Fibroblast of lung (primary cell): ENCODE results near the gene SPON1. TPM values are rescaled to one million over a fixed set of nuclear protein-coding genes. Genes with fewer than 3 reads are reported as not detected.

ENCODE experiments used
- DNase-seq, 2 donors: peaks; one replicate each; pipeline versions ENCODE4 v3.0.0 to v3.0.0-alpha.2; 2010; ENCODE audit warnings: low read depth in 2 of 2
- H2AFZ ChIP-seq: 2 replicates; pipeline ENCODE4 v1.5.1; 2012; ENCODE audit warnings: low read length, control low read depth, inconsistent platforms
- H3K27ac ChIP-seq: 2 replicates; pipeline ENCODE4 v1.5.1; 2011; ENCODE audit warnings: low read length, control low read depth; ENCODE audit not compliant: insufficient read depth
- H3K27me3 ChIP-seq: 2 replicates; pipeline ENCODE4 v1.5.1; 2011; ENCODE audit warnings: mild to moderate bottlenecking, low read length; ENCODE audit not compliant: control insufficient read depth, insufficient read depth
- H3K36me3 ChIP-seq: 2 replicates; pipeline ENCODE4 v1.5.1; 2011; ENCODE audit warnings: low read length; ENCODE audit not compliant: control insufficient read depth, insufficient read depth
- H3K4me1 ChIP-seq: 2 replicates; pipeline ENCODE4 v1.5.1; 2011; ENCODE audit warnings: low read length; ENCODE audit not compliant: control insufficient read depth, insufficient read depth; ENCODE audit errors: extremely low read depth
- H3K4me2 ChIP-seq: 2 replicates; pipeline ENCODE4 v1.5.1; 2011; ENCODE audit warnings: low read length, control low read depth; ENCODE audit not compliant: insufficient read depth; ENCODE audit errors: extremely low read depth
- H3K4me3 ChIP-seq, 4 experiments: fragments of 200-600 bp in 1 of 4; sonication (generic) in 1 of 4; replicated peaks in 1 of 4; 2 replicates each; pipeline ENCODE4 v1.5.1; 2011 to 2016; ENCODE audit warnings: low read length in 4 of 4, low read depth in 3 of 4, mild to moderate bottlenecking in 3 of 4, control low read depth in 2 of 4, inconsistent platforms in 1 of 4, mixed read lengths in 1 of 4; ENCODE audit not compliant: insufficient read depth in 1 of 4; ENCODE audit errors: control extremely low read depth in 1 of 4
- H3K79me2 ChIP-seq: 2 replicates; pipeline ENCODE4 v1.5.1; 2012; ENCODE audit warnings: mild to moderate bottlenecking, low read length, inconsistent platforms; ENCODE audit not compliant: control insufficient read depth, insufficient read depth
- H3K9ac ChIP-seq: 2 replicates; pipeline ENCODE4 v1.5.1; 2011; ENCODE audit warnings: mild to moderate bottlenecking, low read length, control low read depth; ENCODE audit not compliant: insufficient read depth
- H3K9me3 ChIP-seq: 2 replicates; pipeline ENCODE4 v1.5.1; 2012; ENCODE audit warnings: low read depth, low read length; ENCODE audit not compliant: control insufficient read depth, insufficient read depth
- H4K20me1 ChIP-seq: 2 replicates; pipeline ENCODE4 v1.5.1; 2011; ENCODE audit warnings: low read length; ENCODE audit not compliant: control insufficient read depth, insufficient read depth; ENCODE audit errors: extremely low read depth
- EZH2 ChIP-seq: IDR thresholded peaks from 2 replicates; pipeline ENCODE4 v1.5.1; 2012; ENCODE audit warnings: low read length, control low read depth, mild to moderate bottlenecking; ENCODE audit errors: missing control alignments
- polyA plus RNA-seq, 2 donors: library from polyadenylated mRNA; depleted of rRNA in 1 of 2; stranded (reverse) in 1 of 2; unstranded in 1 of 2; fragments of >200 nt; gene quantifications; 2 replicates each; pipeline ENCODE4 v1.2.1, GENCODE V29; 2011 to 2012; ENCODE audit warnings: missing spikeins in 1 of 2
- total RNA-seq: library from RNA; depleted of rRNA; stranded (reverse); fragments of >200 nt; gene quantifications from 2 replicates; pipeline ENCODE4 v1.2.1, GENCODE V29; 2014
- TF ChIP-seq, protein P1 (sequence below), 2 donors: IDR thresholded peaks in 1 of 2; conservative IDR thresholded peaks in 1 of 2; 1 replicate in 1 of 2; 2 replicates in 1 of 2; pipeline ENCODE4 v1.5.1; 2011 to 2012; ENCODE audit warnings: low read length in 2 of 2, control low read depth in 1 of 2, inconsistent platforms in 1 of 2, low read depth in 1 of 2, mild to moderate bottlenecking in 1 of 2

The SPON1 gene
- total and polyA plus RNA-seq, 2 donors (not counting 1 experiment from before 2014, with no cell fraction given): 0.45 to 3.5 TPM

DNA sequence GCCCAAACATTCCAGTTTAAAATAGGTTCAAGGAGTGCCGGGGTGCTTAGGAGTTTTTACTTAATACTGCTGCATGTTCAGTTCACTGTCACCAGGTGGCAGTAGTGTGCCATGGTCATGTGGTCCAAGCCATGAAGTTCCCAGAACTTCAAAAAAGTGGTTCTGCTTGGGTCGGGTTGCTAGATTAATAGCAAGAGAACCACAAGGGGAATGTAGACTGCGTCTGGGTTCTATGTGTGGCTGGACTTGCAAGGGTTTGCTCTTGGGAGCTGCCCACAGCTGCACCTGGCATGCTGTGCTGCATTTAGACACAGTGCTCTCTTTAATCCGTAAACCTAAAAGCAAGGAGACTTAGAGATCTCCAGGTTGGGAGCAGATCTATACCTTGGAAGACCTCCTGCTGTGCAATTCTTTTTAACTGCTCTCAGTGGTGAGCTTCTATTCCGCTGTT lies 6.5 kb upstream of the SPON1 start:
- peaks cover 21% of the 10 kb centered on the region for H3K27me3 ChIP-seq
- H3K36me3 ChIP-seq: no peaks in the 10 kb centered on the region
- H3K4me3 ChIP-seq: no peak overlapping the region
- H3K27ac ChIP-seq: no peak overlapping the region
- DNase-seq: peak; percentile 48 to 83
- TF ChIP-seq EZH2: no peak
- TF ChIP-seq, protein P1, sequence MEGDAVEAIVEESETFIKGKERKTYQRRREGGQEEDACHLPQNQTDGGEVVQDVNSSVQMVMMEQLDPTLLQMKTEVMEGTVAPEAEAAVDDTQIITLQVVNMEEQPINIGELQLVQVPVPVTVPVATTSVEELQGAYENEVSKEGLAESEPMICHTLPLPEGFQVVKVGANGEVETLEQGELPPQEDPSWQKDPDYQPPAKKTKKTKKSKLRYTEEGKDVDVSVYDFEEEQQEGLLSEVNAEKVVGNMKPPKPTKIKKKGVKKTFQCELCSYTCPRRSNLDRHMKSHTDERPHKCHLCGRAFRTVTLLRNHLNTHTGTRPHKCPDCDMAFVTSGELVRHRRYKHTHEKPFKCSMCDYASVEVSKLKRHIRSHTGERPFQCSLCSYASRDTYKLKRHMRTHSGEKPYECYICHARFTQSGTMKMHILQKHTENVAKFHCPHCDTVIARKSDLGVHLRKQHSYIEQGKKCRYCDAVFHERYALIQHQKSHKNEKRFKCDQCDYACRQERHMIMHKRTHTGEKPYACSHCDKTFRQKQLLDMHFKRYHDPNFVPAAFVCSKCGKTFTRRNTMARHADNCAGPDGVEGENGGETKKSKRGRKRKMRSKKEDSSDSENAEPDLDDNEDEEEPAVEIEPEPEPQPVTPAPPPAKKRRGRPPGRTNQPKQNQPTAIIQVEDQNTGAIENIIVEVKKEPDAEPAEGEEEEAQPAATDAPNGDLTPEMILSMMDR (conservative IDR thresholded peaks at IDR 0.05 in 1 of 2, IDR thresholded peaks at IDR 0.05 in 1 of 2; ENCODE audit: low read depth in 1 of 2, low read length in 2 of 2): peak; percentile 89 to 92
- H3K9me3 ChIP-seq: no peaks in the 10 kb centered on the region
- no peak overlapping the region for H3K9ac ChIP-seq
- H3K79me2 ChIP-seq: no peaks in the 10 kb centered on the region
- H3K4me2 ChIP-seq: no peak overlapping the region
- H2AFZ ChIP-seq: no peak overlapping the region
- no peaks in the 10 kb centered on the region for H3K4me1 ChIP-seq
- H4K20me1 ChIP-seq: no peaks in the 10 kb centered on the region

GRCh38 chr11:13956988-13957387 lies 5.5 kb upstream of the SPON1 start:
- H2AFZ ChIP-seq: no peak overlapping the region

GRCh38 chr11:13958641-13959400 lies 3.7 kb upstream of the SPON1 start:
- H3K79me2 ChIP-seq: no peaks in the 10 kb centered on the region
- no peaks in the 10 kb centered on the region for H4K20me1 ChIP-seq
- DNase-seq: no peak
- no peak overlapping the region for H3K27ac ChIP-seq
- no peak overlapping the region for H3K9ac ChIP-seq
- no peak for TF ChIP-seq EZH2
- TF ChIP-seq, protein P1 (conservative IDR thresholded peaks at IDR 0.05 in 1 of 2, IDR thresholded peaks at IDR 0.05 in 1 of 2; ENCODE audit: low read depth in 1 of 2, low read length in 2 of 2): no peak
- peaks cover 50% of the 10 kb centered on the region for H3K27me3 ChIP-seq
- no peaks in the 10 kb centered on the region for H3K4me1 ChIP-seq
- H3K36me3 ChIP-seq: no peaks in the 10 kb centered on the region
- H3K4me3 ChIP-seq: no peak overlapping the region
- no peaks in the 10 kb centered on the region for H3K9me3 ChIP-seq
- H2AFZ ChIP-seq: no peak overlapping the region
- H3K4me2 ChIP-seq: no peak overlapping the region

More at GRCh38 chr11:13956988-13957387, 5.5 kb upstream of the SPON1 start:
- Histone ChIP-seq H3K27me3 (peaks cover 31% of the 10 kb centered on the region), H3K36me3 (no peaks in the 10 kb centered on the region), H3K79me2 (no peaks in the 10 kb centered on the region), H3K9me3 (no peaks in the 10 kb centered on the region), H3K4me2 (no peak overlapping the region), H4K20me1 (no peaks in the 10 kb centered on the region), H3K4me1 (no peaks in the 10 kb centered on the region), H3K4me3 (no peak overlapping the region), H3K9ac (no peak overlapping the region), H3K27ac (no peak overlapping the region)
- DNase-seq: no peak
- TF ChIP-seq, protein P1 (conservative IDR thresholded peaks at IDR 0.05 in 1 of 2, IDR thresholded peaks at IDR 0.05 in 1 of 2; ENCODE audit: low read depth in 1 of 2, low read length in 2 of 2): no peak
- TF ChIP-seq EZH2: no peak
